Measurements from ENCODE around the gene CMTM4.
"Not testable (repeated sequence)": the region's sequence is repeated elsewhere in the genome, so short reads cannot be mapped to it uniquely, and the experiment has no call there.

The CMTM4 gene

DNA sequence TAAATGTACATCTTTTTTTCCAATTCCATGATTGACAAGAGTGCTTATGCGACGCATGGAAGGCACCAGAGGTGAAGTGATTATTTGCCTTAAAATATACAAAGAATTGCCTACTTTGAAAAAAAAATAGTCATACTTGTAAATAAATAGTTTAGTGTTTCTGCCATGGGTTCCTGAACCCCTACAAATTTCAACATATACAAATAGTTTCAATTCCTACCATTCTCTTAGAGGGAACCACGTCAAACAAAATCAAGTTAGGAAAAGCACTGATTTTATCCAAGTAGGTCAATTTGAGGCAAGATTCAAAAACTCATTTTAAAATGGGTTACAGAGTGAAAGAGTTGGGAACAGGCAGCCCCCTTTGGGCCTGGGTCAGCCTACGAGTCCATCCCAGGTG lies 80.4 kb downstream of the CMTM4 start:
- DNase-seq (ENCODE audit: low spot score) = no peak

- no peak for DNase-seq (ENCODE audit: low spot score)
These were observed 82.3 kb downstream of the CMTM4 start for GRCh38 chr16:66614161-66614802.

DNA sequence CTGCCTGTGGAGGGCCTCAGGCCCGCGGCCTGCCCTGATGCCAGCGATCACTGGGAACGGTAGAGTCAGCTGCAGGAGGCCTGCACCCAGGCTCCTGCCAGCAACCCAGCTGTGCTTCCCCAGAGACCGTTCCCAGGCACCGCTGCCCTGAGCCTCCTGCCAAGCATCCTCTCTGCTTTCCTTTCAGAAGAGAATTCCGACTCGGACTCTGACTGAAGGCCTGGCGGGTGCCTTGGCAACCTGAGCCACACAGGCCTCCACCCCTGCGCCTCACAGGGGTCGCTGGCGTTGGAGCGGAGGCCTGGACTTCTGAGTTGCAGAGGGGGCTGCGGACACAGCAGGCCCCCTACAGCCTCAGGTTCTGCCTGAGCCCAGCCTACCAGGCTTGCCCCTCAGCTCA lies 84.1 kb downstream of the CMTM4 start:
- no peak for DNase-seq (ENCODE audit: low spot score)

DNA sequence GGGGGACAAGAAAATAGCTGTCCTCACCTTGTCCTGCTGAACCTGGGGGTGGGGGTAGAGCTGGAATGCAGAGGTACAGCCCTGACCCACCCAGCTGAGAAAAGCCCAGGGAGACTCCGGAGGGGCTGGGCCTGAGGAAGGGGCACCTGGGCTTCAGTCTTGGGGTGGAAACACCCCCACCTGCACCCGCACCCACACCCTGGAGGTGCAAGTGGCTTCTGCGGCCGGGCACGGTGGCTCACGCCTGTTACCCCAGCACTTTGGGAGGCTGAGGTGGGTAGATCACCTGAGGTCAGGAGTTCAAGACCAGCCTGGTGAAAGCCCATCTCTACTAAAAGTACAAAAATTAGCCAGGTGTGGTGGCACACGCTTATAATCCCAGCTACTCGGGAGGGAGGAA lies 84.6 kb downstream of the CMTM4 start:
- not testable (repeated sequence) for DNase-seq (ENCODE audit: low spot score)

- DNase-seq (ENCODE audit: low spot score) = no peak
These were observed 86.3 kb downstream of the CMTM4 start for GRCh38 chr16:66610111-66610820.

DNA sequence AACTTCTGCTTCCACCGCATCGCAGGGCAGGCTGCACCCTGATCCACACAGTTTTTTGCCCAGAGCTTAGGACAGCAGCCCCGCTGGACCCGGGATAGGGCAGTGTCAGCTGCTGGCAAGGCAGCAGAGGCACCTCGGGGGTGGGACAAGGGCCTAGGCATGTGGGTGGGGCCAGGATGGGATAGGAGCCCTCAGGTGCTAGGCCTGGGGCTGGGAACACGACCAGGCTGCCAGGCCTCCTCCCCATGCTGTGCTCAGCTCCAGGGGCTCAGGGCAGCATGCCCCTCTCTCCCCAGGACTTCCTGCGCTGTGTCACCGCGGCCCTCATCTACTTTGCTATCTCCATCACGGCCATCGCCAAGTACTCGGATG lies 87.4 kb downstream of the CMTM4 start:
- DNase-seq (ENCODE audit: low spot score) = no peak

- DNase-seq (ENCODE audit: low spot score) = peak; percentile 83
These were observed 88.1 kb downstream of the CMTM4 start for GRCh38 chr16:66608241-66609138.

- no peak for DNase-seq (ENCODE audit: low spot score)
These were observed 90.4 kb downstream of the CMTM4 start for GRCh38 chr16:66605979-66606751.

- DNase-seq (ENCODE audit: low spot score) = peak; percentile 21
These were observed 91.2 kb downstream of the CMTM4 start for GRCh38 chr16:66605177-66605978.

DNA sequence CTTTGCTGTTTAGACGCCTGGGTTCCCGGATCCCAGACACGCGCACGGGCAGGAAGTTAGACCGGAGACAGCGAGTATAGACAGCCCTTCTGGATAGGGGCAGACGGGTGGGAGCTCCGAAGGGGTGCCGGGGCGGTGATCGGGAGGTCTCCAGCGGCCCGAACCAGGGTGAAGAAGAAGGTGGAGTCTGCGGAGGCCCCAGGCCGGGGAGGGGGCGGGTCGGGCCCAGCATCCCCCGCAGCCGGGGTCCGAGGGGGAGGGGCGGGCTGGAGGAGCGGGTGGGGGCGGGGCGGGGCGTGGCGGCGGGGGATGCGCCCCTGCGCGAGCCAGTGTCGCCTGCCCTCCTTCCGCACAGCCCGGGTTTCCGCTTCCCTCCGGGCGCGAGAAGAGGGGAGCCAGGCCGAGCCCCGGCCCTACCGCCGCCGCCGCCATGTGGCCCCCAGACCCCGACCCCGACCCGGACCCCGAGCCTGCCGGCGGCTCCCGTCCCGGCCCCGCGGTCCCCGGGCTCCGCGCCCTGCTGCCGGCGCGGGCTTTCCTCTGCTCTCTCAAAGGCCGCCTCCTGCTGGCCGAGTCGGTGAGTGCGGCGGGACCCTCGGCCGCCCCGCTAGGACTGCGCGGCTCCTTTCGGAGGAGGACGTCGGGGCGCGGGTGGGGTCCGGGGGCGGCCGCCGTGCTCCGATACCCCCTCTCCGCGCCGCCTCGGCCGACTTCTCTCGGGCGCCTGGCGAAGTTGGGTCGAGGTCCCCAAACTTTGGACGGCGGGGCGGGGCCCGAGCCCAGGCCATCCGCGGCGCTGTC lies 92.0 kb downstream of the CMTM4 start, which contains the start of gene CMTM3:
Gene CMTM3 (plus strand): TSS at position 329 of the 801 bp plus-strand sequence. CDS start 102 bp downstream, at position 431.
- DNase-seq (ENCODE audit: low spot score) = peak; percentile 65

DNA sequence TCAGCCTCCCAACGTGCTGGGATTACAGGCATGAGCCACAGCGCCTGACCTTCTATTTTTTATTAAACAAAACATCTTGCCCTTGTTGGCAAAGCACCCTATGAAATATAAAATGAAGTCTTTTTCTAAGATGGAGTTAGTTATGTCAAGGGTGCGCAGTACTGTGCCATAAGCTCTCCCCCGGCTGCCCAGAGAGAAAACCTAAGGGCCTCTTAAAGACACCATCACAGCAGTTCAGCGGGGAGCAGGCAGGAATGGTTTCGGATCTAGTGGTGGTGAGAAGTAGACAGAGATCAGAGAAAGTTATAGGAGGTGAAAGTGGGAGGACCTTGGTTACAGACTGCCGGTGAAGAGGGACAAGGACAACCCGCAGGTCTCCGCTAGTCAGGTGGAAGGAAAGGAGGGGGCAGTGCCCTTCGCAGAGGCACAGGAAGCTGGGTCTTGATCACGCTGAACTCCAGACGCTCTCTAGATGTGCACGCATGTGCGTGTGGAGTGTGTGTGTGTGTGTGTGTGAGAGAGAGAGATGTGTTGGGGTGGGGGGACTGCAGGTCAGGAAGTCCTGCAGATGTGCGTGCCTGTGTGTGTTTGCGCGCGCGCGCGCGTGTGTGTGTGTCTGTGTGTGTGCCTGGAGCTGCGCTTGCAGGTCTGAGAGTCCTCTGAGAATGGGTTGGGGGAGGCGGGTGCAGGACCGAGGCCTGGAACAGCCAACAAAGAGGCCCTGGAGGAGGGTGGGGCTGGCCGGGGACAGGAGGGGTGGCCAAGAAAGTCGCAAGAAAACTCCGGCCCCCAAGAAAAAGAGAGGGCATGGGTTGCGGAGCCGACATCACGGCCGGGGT lies 92.8 kb downstream of the CMTM4 start:
- DNase-seq (ENCODE audit: low spot score) = peak; percentile 90

DNA sequence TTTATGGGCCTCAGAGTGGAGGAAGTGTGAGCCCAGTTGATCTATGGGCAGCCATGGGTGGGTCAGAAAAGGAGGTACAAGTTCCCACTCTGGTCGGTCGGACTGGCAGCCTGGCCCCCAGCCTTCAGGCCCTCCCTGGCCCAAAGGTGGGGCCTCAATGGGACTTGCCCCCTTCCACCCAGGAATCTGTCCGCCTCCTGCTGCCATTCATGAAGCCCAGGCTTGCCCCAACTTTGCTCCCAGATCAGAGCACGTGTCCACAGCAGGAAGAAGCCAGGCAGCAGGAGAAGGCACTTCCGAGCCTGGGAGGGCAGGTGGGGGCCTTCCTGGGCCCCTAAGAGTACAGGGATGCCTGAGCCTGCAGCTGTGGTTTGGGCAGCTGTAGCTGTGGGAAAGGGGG lies 95.1 kb downstream of the CMTM4 start:
- DNase-seq (ENCODE audit: low spot score) = no peak

- no peak for DNase-seq (ENCODE audit: low spot score)
These were observed 96.1 kb downstream of the CMTM4 start for GRCh38 chr16:66600477-66600876.

DNA sequence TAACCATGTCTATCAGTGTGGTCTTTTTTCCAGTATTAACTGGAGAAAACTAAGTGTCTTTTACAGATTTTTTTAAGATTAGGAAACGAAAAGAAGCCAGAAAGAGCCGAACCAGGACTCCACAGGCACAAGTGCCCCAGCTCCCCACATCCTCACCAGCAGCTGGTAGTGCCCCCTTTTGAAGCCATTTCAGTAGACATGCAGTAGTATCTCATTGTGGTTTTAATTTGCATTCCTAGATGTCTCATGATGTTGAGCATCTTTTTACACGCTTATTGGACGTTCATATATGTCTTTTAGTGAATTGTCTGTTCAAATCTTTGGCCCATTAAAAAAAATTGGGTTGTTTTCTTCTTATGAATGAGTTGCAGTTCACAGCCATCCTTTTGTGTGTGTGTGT lies 96.8 kb downstream of the CMTM4 start:
- no peak for DNase-seq (ENCODE audit: low spot score)

DNA sequence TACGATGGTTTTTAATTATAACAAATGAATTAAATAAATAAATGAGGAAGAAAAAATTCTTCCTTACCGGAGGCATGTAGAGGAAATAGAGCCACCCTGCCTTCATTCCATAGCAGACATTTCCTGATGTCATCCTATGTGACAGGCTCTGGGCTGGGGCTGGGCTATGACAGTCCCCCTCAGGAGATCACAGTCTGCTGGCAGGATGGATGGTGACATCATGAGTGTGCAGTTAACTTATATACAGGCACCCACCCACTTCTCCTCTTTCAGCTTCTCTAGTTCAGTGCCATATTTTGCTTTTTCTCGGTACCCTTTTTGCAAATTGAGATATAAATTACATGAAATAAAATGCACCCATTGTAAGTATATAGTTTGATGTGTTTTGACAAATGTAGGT lies 98.4 kb downstream of the CMTM4 start:
- no peak for DNase-seq (ENCODE audit: low spot score)

- DNase-seq (ENCODE audit: low spot score) = no peak
These were observed 99.3 kb downstream of the CMTM4 start for GRCh38 chr16:66596986-66597848.

DNA sequence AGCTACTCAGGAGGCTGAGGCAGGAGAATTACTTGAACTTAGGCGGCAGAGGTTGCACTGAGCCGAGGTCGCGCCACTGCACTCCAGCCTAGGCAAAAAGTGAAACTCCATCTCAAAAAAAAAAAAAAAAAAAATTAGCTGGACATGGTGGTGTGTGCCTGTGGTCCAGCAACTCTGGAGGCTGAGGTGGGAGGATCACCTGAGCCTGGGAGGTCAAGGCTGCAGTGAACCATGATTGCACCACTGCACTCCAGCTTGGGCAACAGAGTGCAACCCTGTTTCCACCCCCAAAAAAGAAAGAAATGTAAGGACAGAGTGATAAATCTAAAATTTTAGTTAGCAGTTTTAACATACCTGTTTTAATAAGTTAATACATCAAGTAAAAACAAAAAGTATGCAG lies 100.0 kb downstream of the CMTM4 start:
- not testable (repeated sequence) for DNase-seq (ENCODE audit: low spot score)

- no peak for DNase-seq (ENCODE audit: low spot score)
These were observed 101.8 kb downstream of the CMTM4 start for GRCh38 chr16:66594739-66595138.

All from CD4-positive, alpha-beta T cell treated with Interleukin-6 at 100 ng/mL for 8 hours (primary cell).